K562 (cell line): ENCODE data around the gene GLIS2. TPM values are rescaled to one million over a fixed set of nuclear protein-coding genes. Genes with fewer than 3 reads are reported as not detected.

Source experiments
- ADNP ChIP-seq: fragments of 200-800 bp; sonication (Bioruptor generic); IDR thresholded peaks from 2 replicates; pipeline ENCODE4 v1.6.1; 2016; ENCODE audit warnings: missing genetic modification characterization, missing compliant biosample characterization
- ATF7 ChIP-seq: fragments of 450-650 bp; IDR thresholded peaks from 2 replicates; pipeline ENCODE4 v1.7.1; 2014; ENCODE audit warnings: mild to moderate bottlenecking, moderate library complexity
- FOS ChIP-seq: IDR thresholded peaks from 3 replicates; pipeline ENCODE4 v1.6.1; 2011; ENCODE audit not compliant: insufficient read length; ENCODE audit errors: extremely low read depth
- HNRNPLL ChIP-seq: fragments of 200-400 bp; formaldehyde crosslinking; IDR thresholded peaks from 2 replicates; pipeline ENCODE4 v1.6.1; 2017; ENCODE audit warnings: low read length, low read depth, mild to moderate bottlenecking; ENCODE audit not compliant: poor library complexity, severe bottlenecking
- IRF2 ChIP-seq: sonication (generic); formaldehyde crosslinking; IDR thresholded peaks from 2 replicates; pipeline ENCODE4 v1.8.1; 2022; ENCODE audit warnings: mild to moderate bottlenecking, missing genetic modification reagents
- MAX ChIP-seq: sonication (generic); formaldehyde crosslinking; IDR thresholded peaks from 2 replicates; pipeline ENCODE4 v1.9.0; 2022; ENCODE audit warnings: mild to moderate bottlenecking, missing genetic modification reagents
- MYNN ChIP-seq, 2 experiments: sonication (generic); formaldehyde crosslinking in 1 of 2; IDR thresholded peaks; 2 replicates each; pipeline versions ENCODE4 v1.5.0 to v1.6.1; 2016 to 2020; ENCODE audit warnings: antibody characterized with exemption in 1 of 2, missing genetic modification reagents in 1 of 2
- POLR2B ChIP-seq: fragments of 450-650 bp; IDR thresholded peaks from 2 replicates; pipeline ENCODE4 v1.6.1; 2018; ENCODE audit warnings: low read depth; ENCODE audit not compliant: partially characterized antibody
- ZC3H4 ChIP-seq: sonication (generic); formaldehyde crosslinking; IDR thresholded peaks from 2 replicates; pipeline ENCODE4 v1.9.0; 2021; ENCODE audit warnings: missing genetic modification reagents, borderline replicate concordance
- ZNF184 ChIP-seq: sonication (generic); formaldehyde crosslinking; IDR thresholded peaks from 2 replicates; pipeline ENCODE4 v1.5.0; 2020; ENCODE audit warnings: missing genetic modification reagents
- ZNF217 ChIP-seq: sonication (generic); formaldehyde crosslinking; IDR thresholded peaks from 2 replicates; pipeline ENCODE4 v1.8.0; 2022; ENCODE audit warnings: mild to moderate bottlenecking, missing genetic modification reagents
- ZNF354B ChIP-seq: fragments of 250-450 bp; sonication (Bioruptor Pico); IDR thresholded peaks from 2 replicates; pipeline ENCODE4 v1.4.0; 2020
- polyA plus RNA-seq, 8 experiments: library from polyadenylated mRNA; depleted of rRNA in 4 of 8; stranded (reverse) in 5 of 8; unstranded in 3 of 8; fragments of >200 nt; fragmentation: Nextera tagmentation in 2 of 8; fragmentation: Illumina TruSeq in 1 of 8; extraction: Ambion mirVana in 2 of 8; extraction: Trizol in 1 of 8; gene quantifications; 2 replicates each; pipeline versions ENCODE4 v1.2.1 to v1.2.3, GENCODE V29; 2011 to 2014; ENCODE audit warnings: inconsistent platforms in 1 of 8, missing spikeins in 1 of 8
- total RNA-seq, 7 experiments: library from RNA; depleted of rRNA in 6 of 7; stranded (reverse); fragments of >200 nt in 6 of 7; fragmentation: Illumina TruSeq in 2 of 7; extraction: Trizol in 2 of 7; gene quantifications; 2 replicates each; pipeline versions ENCODE4 v1.2.1 to v1.2.3, GENCODE V29; 2011 to 2021; ENCODE audit warnings: low replicate concordance in 1 of 7
- TF ChIP-seq, protein P1 (sequence below), 2 experiments: IDR thresholded peaks; 2 replicates each; pipeline ENCODE4 v1.6.1; 2012; ENCODE audit warnings: improper control_type of control experiment in 2 of 2, low read depth in 2 of 2, low read length in 2 of 2, borderline replicate concordance in 1 of 2
- TF ChIP-seq, protein P2 (sequence below): fragments of 450-650 bp; IDR thresholded peaks from 2 replicates; pipeline ENCODE4 v1.6.1; 2017; ENCODE audit warnings: antibody characterized with exemption, mild to moderate bottlenecking
- TF ChIP-seq, protein P3 (sequence below), 3 experiments: fragments of 200-800 bp in 1 of 3; fragments of 250-450 bp in 1 of 3; fragments of 450-650 bp in 1 of 3; sonication (Bioruptor Pico) in 1 of 3; sonication (Bioruptor generic) in 1 of 3; formaldehyde crosslinking in 1 of 3; IDR thresholded peaks; 2 replicates each; pipeline versions ENCODE4 v1.6.1 to v1.8.0; 2016 to 2022; ENCODE audit warnings: mild to moderate bottlenecking in 2 of 3, missing genetic modification characterization in 2 of 3, missing compliant biosample characterization in 1 of 3, moderate library complexity in 1 of 3

GLIS2 gene
- total and polyA plus RNA-seq, 9 of the 15 experiments (the other 6 are each of a cell fraction or from before 2014, with no cell fraction given), result 0.10 to 9.0 (median 0.57) TPM

GRCh38 chr16:4271176-4272113, 44.4 kb upstream of the GLIS2 start (continued):
- TF ChIP-seq, protein P1, sequence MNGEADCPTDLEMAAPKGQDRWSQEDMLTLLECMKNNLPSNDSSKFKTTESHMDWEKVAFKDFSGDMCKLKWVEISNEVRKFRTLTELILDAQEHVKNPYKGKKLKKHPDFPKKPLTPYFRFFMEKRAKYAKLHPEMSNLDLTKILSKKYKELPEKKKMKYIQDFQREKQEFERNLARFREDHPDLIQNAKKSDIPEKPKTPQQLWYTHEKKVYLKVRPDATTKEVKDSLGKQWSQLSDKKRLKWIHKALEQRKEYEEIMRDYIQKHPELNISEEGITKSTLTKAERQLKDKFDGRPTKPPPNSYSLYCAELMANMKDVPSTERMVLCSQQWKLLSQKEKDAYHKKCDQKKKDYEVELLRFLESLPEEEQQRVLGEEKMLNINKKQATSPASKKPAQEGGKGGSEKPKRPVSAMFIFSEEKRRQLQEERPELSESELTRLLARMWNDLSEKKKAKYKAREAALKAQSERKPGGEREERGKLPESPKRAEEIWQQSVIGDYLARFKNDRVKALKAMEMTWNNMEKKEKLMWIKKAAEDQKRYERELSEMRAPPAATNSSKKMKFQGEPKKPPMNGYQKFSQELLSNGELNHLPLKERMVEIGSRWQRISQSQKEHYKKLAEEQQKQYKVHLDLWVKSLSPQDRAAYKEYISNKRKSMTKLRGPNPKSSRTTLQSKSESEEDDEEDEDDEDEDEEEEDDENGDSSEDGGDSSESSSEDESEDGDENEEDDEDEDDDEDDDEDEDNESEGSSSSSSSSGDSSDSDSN (IDR thresholded peaks at IDR 0.05; ENCODE audit: borderline replicate concordance in 1 of 2, low read depth in 2 of 2, low read length in 2 of 2), result peak in 1 of 2 experiments; percentile 62; a peak in 1 of 4 replicates
- TF ChIP-seq FOS, result no peak
- TF ChIP-seq MYNN (IDR thresholded peaks at IDR 0.05), result peak; percentile 20; the same call in 1 of the 2 replicates
- TF ChIP-seq MYNN (CRISPR knock-in tag; IDR thresholded peaks at IDR 0.05), result no peak
- TF ChIP-seq HNRNPLL, result no peak
- TF ChIP-seq ADNP (tag), result no peak
- no peak for TF ChIP-seq ZNF354B
- TF ChIP-seq, protein P2, sequence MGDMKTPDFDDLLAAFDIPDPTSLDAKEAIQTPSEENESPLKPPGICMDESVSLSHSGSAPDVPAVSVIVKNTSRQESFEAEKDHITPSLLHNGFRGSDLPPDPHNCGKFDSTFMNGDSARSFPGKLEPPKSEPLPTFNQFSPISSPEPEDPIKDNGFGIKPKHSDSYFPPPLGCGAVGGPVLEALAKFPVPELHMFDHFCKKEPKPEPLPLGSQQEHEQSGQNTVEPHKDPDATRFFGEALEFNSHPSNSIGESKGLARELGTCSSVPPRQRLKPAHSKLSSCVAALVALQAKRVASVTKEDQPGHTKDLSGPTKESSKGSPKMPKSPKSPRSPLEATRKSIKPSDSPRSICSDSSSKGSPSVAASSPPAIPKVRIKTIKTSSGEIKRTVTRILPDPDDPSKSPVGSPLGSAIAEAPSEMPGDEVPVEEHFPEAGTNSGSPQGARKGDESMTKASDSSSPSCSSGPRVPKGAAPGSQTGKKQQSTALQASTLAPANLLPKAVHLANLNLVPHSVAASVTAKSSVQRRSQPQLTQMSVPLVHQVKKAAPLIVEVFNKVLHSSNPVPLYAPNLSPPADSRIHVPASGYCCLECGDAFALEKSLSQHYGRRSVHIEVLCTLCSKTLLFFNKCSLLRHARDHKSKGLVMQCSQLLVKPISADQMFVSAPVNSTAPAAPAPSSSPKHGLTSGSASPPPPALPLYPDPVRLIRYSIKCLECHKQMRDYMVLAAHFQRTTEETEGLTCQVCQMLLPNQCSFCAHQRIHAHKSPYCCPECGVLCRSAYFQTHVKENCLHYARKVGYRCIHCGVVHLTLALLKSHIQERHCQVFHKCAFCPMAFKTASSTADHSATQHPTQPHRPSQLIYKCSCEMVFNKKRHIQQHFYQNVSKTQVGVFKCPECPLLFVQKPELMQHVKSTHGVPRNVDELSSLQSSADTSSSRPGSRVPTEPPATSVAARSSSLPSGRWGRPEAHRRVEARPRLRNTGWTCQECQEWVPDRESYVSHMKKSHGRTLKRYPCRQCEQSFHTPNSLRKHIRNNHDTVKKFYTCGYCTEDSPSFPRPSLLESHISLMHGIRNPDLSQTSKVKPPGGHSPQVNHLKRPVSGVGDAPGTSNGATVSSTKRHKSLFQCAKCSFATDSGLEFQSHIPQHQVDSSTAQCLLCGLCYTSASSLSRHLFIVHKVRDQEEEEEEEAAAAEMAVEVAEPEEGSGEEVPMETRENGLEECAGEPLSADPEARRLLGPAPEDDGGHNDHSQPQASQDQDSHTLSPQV, result peak; percentile 96
- TF ChIP-seq, protein P3, sequence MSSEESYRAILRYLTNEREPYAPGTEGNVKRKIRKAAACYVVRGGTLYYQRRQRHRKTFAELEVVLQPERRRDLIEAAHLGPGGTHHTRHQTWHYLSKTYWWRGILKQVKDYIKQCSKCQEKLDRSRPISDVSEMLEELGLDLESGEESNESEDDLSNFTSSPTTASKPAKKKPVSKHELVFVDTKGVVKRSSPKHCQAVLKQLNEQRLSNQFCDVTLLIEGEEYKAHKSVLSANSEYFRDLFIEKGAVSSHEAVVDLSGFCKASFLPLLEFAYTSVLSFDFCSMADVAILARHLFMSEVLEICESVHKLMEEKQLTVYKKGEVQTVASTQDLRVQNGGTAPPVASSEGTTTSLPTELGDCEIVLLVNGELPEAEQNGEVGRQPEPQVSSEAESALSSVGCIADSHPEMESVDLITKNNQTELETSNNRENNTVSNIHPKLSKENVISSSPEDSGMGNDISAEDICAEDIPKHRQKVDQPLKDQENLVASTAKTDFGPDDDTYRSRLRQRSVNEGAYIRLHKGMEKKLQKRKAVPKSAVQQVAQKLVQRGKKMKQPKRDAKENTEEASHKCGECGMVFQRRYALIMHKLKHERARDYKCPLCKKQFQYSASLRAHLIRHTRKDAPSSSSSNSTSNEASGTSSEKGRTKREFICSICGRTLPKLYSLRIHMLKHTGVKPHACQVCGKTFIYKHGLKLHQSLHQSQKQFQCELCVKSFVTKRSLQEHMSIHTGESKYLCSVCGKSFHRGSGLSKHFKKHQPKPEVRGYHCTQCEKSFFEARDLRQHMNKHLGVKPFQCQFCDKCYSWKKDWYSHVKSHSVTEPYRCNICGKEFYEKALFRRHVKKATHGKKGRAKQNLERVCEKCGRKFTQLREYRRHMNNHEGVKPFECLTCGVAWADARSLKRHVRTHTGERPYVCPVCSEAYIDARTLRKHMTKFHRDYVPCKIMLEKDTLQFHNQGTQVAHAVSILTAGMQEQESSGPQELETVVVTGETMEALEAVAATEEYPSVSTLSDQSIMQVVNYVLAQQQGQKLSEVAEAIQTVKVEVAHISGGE (CRISPR knock-in tag; IDR thresholded peaks at IDR 0.05), result no peak
- peak; percentile 52 for TF ChIP-seq POLR2B
- TF ChIP-seq MAX (CRISPR knock-in tag), result peak; percentile 98
- TF ChIP-seq ZC3H4, result no peak; the same call in none of the 2 replicates
- TF ChIP-seq ATF7, result peak; percentile 58
- TF ChIP-seq ZNF184, result no peak
- peak; percentile 78; the same call in 1 of the 2 replicates for TF ChIP-seq IRF2 (CRISPR knock-in tag)
- TF ChIP-seq ZNF217, result no peak
